Measurements from ENCODE around the gene TOP3A.

The TOP3A gene

GRCh38 chr17:18280249-18280648 is 34.5 kb downstream of the TOP3A start:
- Mint-ChIP-seq H3K4me3 (no peak overlapping the region), H3K27me3 (no peaks in the 10 kb centered on the region), H3K4me1 (no peaks in the 10 kb centered on the region), H3K36me3 (peaks cover 43 to 53% of the 10 kb centered on the region in 2 donors), H3K9me3 (no peaks in the 10 kb centered on the region), H3K27ac (no peak overlapping the region)
- ATAC-seq (replicated peaks) (no peak), DNase-seq (no peak)

- Mint-ChIP-seq H3K36me3 (peaks cover 35 to 45% of the 10 kb centered on the region in 2 donors), H3K27ac (no peak overlapping the region), H3K9me3 (no peaks in the 10 kb centered on the region), H3K4me3 (no peak overlapping the region), H3K4me1 (no peaks in the 10 kb centered on the region), H3K27me3 (no peaks in the 10 kb centered on the region)
- no peak for DNase-seq
- ATAC-seq (replicated peaks): no peak
Measured at GRCh38 chr17:18278867-18279266, 35.9 kb downstream of the TOP3A start.

GRCh38 chr17:18277076-18277475 is 37.7 kb downstream of the TOP3A start:
- Mint-ChIP-seq H3K27me3 (no peaks in the 10 kb centered on the region), H3K9me3 (no peaks in the 10 kb centered on the region), H3K36me3 (peaks cover 32 to 36% of the 10 kb centered on the region in 2 donors), H3K27ac (no peak overlapping the region), H3K4me3 (no peak overlapping the region), H3K4me1 (no peaks in the 10 kb centered on the region)
- no peak for DNase-seq
- ATAC-seq (replicated peaks): no peak

GRCh38 chr17:18270046-18270931 is 44.5 kb downstream of the TOP3A start:
- Mint-ChIP-seq H3K4me3 (no peak overlapping the region), H3K27me3 (no peaks in the 10 kb centered on the region), H3K36me3 (peaks cover 11 to 18% of the 10 kb centered on the region in 2 donors), H3K9me3 (no peaks in the 10 kb centered on the region), H3K4me1 (peaks cover 0 to 6% of the 10 kb centered on the region in 2 donors), H3K27ac (peak overlapping the region; percentile 73)
- DNase-seq: no peak
- peak in 1 of 2 donors; percentile 10 for ATAC-seq (replicated peaks)

- peaks cover 18 to 20% of the 10 kb centered on the region in 2 donors for H3K36me3 Mint-ChIP-seq
- peaks cover 0 to 8% of the 10 kb centered on the region in 2 donors for H3K4me1 Mint-ChIP-seq
- no peaks in the 10 kb centered on the region for H3K9me3 Mint-ChIP-seq
- no peak overlapping the region for H3K4me3 Mint-ChIP-seq
- H3K27me3 Mint-ChIP-seq: no peaks in the 10 kb centered on the region
- DNase-seq (no peak), ATAC-seq (replicated peaks) (no peak)
- H3K27ac Mint-ChIP-seq: no peak overlapping the region
Measured at GRCh38 chr17:18267927-18268711, 46.7 kb downstream of the TOP3A start.

- Mint-ChIP-seq H3K9me3 (no peaks in the 10 kb centered on the region), H3K4me3 (no peak overlapping the region), H3K4me1 (peaks cover 3 to 15% of the 10 kb centered on the region in 2 donors), H3K27me3 (no peaks in the 10 kb centered on the region), H3K36me3 (peaks cover 15% of the 10 kb centered on the region in 2 donors), H3K27ac (no peak overlapping the region)
- peak in 1 of 2 donors; percentile 22 for ATAC-seq (replicated peaks)
- DNase-seq: no peak
Measured at GRCh38 chr17:18267366-18267765, 47.4 kb downstream of the TOP3A start.

- Mint-ChIP-seq H3K9me3 (no peaks in the 10 kb centered on the region), H3K36me3 (peaks cover 6 to 15% of the 10 kb centered on the region in 2 donors)
- no peak for DNase-seq
Measured at GRCh38 chr17:18263885-18264682, 50.7 kb downstream of the TOP3A start.

GRCh38 chr17:18262641-18263040 is 52.2 kb downstream of the TOP3A start:
- Mint-ChIP-seq H3K4me1 (peaks cover 21 to 40% of the 10 kb centered on the region in 2 donors), H3K27me3 (no peaks in the 10 kb centered on the region), H3K4me3 (no peak overlapping the region)

More at GRCh38 chr17:18263885-18264682, 50.7 kb downstream of the TOP3A start:
- H3K4me3 Mint-ChIP-seq: no peak overlapping the region
- H3K4me1 Mint-ChIP-seq: peaks cover 15 to 35% of the 10 kb centered on the region in 2 donors
- no peaks in the 10 kb centered on the region for H3K27me3 Mint-ChIP-seq
- ATAC-seq (replicated peaks): no peak
- no peak overlapping the region for H3K27ac Mint-ChIP-seq

GRCh38 chr17:18262111-18262510 is 52.7 kb downstream of the TOP3A start:
- ATAC-seq (replicated peaks) (no peak), DNase-seq (no peak)
- peak overlapping the region; percentile 47 for H3K27ac Mint-ChIP-seq
- peaks cover 24 to 45% of the 10 kb centered on the region in 2 donors for H3K4me1 Mint-ChIP-seq
- no peaks in the 10 kb centered on the region for H3K27me3 Mint-ChIP-seq
- H3K36me3 Mint-ChIP-seq: peaks cover 11 to 15% of the 10 kb centered on the region in 2 donors
- no peaks in the 10 kb centered on the region for H3K9me3 Mint-ChIP-seq
- H3K4me3 Mint-ChIP-seq: no peak overlapping the region

More at GRCh38 chr17:18262641-18263040, 52.2 kb downstream of the TOP3A start:
- no peaks in the 10 kb centered on the region for H3K9me3 Mint-ChIP-seq
- ATAC-seq (replicated peaks): no peak
- peaks cover 10 to 15% of the 10 kb centered on the region in 2 donors for H3K36me3 Mint-ChIP-seq
- no peak for DNase-seq
- no peak overlapping the region for H3K27ac Mint-ChIP-seq

GRCh38 chr17:18261659-18262058 is 53.1 kb downstream of the TOP3A start:
- Mint-ChIP-seq H3K9me3 (no peaks in the 10 kb centered on the region), H3K4me1 (peaks cover 26 to 50% of the 10 kb centered on the region in 2 donors), H3K36me3 (peaks cover 12 to 15% of the 10 kb centered on the region in 2 donors), H3K27ac (peak overlapping the region; percentile 47), H3K27me3 (no peaks in the 10 kb centered on the region), H3K4me3 (peak overlapping the region; percentile 84 to 90)
- no peak for ATAC-seq (replicated peaks)
- DNase-seq: no peak

- DNase-seq (peak; percentile 34), ATAC-seq (replicated peaks) (peak; percentile 32 to 40)
- Mint-ChIP-seq H3K9me3 (no peaks in the 10 kb centered on the region), H3K27me3 (no peaks in the 10 kb centered on the region), H3K4me3 (peak overlapping the region; percentile 84 to 90), H3K27ac (peak overlapping the region; percentile 91), H3K36me3 (peaks cover 12 to 15% of the 10 kb centered on the region in 2 donors), H3K4me1 (peaks cover 26 to 55% of the 10 kb centered on the region in 2 donors)
Measured at GRCh38 chr17:18261146-18261515, 53.7 kb downstream of the TOP3A start.

GRCh38 chr17:18260332-18261145 is 54.3 kb downstream of the TOP3A start, which contains the start of gene MIEF2:
Gene MIEF2, plus strand, starts transcription at chr17:18260662. Its CDS starts 2,059 bp downstream, at chr17:18262721.
- DNase-seq (peak; percentile 89), ATAC-seq (replicated peaks) (peak; percentile 85 to 87)
- H3K4me3 Mint-ChIP-seq: peak within 1 kb of the TSS; percentile 84 to 90
- peaks cover 26 to 57% of the 10 kb centered on the region in 2 donors for H3K4me1 Mint-ChIP-seq
- H3K27me3 Mint-ChIP-seq: no peaks in the 10 kb centered on the region
- peaks cover 12% of the 10 kb centered on the region in 2 donors for H3K36me3 Mint-ChIP-seq
- H3K9me3 Mint-ChIP-seq: no peaks in the 10 kb centered on the region
- H3K27ac Mint-ChIP-seq: peak within 1 kb of the TSS; percentile 91
